MCF 10A (cell line): ENCODE measurements around the gene NELFCD. TPM values are rescaled to one million over a fixed set of nuclear protein-coding genes. Genes with fewer than 3 reads are reported as not detected.
"Not testable (repeated sequence)": the region's sequence is repeated elsewhere in the genome, so short reads cannot be mapped to it uniquely, and the experiment has no call there.

Experiments
- BruUV-seq: library from RNA; stranded (reverse); fragments of 400-500 nt; replicated peaks from 2 replicates; lab custom pipeline; 2021; lab: Mats Ljungman, UMichigan
- CTCF ChIA-PET: fragments of 300-600 bp; sonication (Branson Sonifier 250); formaldehyde crosslinking; extraction: SDS; loops from one replicate; lab custom pipeline; 2021; ENCODE audit warnings: antibody characterized with exemption, inconsistent platforms; lab: Yijun Ruan, JAX
- POLR2A ChIA-PET: fragments of 300-600, 350-650 bp; sonication (Branson Sonifier 250); formaldehyde crosslinking; extraction: SDS; loops from one replicate; lab custom pipeline; 2020; ENCODE audit warnings: antibody characterized with exemption, inconsistent platforms; lab: Yijun Ruan, JAX
- DNase-seq: peaks from one replicate; pipeline ENCODE4 v3.0.0-alpha.2; 2018; ENCODE audit not compliant: unreplicated experiment
- H3K27ac Mint-ChIP-seq: one replicate; pipeline ENCODE4 v1.8.0; 2022; ENCODE audit warnings: mild to moderate bottlenecking, low read depth, mixed read lengths; ENCODE audit not compliant: unreplicated experiment
- H3K27me3 Mint-ChIP-seq: one replicate; pipeline ENCODE4 v1.8.0; 2022; ENCODE audit warnings: mixed read lengths; ENCODE audit not compliant: insufficient read depth, unreplicated experiment
- H3K36me3 Mint-ChIP-seq: one replicate; pipeline ENCODE4 v1.8.0; 2022; ENCODE audit warnings: mild to moderate bottlenecking, moderate library complexity, mixed read lengths; ENCODE audit not compliant: insufficient read depth, unreplicated experiment
- H3K4me1 Mint-ChIP-seq: one replicate; pipeline ENCODE4 v1.8.0; 2022; ENCODE audit warnings: mixed read lengths; ENCODE audit not compliant: insufficient read depth, unreplicated experiment
- H3K4me3 Mint-ChIP-seq: one replicate; pipeline ENCODE4 v1.8.0; 2022; ENCODE audit warnings: mild to moderate bottlenecking, moderate library complexity, mixed read lengths; ENCODE audit not compliant: unreplicated experiment
- H3K9me3 Mint-ChIP-seq: one replicate; pipeline ENCODE4 v1.8.0; 2022; ENCODE audit warnings: mixed read lengths; ENCODE audit not compliant: unreplicated experiment
- intact Hi-C: fragments of 100-400 bp; cut with micrococcal nuclease; formaldehyde crosslinking; loops from 2 replicates; pipeline ENCODE4 v1.14.1; 2022
- total RNA-seq: library from RNA; stranded (reverse); gene quantifications from 2 replicates; pipeline ENCODE4 v1.2.3, GENCODE V29; 2022
- TF ChIP-seq, protein P1 (sequence below): fragments of 200-600 bp; IDR thresholded peaks from one replicate; pipeline ENCODE4 v1.8.0; 2022; ENCODE audit warnings: antibody characterized with exemption, mild to moderate bottlenecking; ENCODE audit not compliant: unreplicated experiment

NELFCD gene
- total RNA-seq, 1 experiment from 2014 or later: 79.8 TPM

DNA sequence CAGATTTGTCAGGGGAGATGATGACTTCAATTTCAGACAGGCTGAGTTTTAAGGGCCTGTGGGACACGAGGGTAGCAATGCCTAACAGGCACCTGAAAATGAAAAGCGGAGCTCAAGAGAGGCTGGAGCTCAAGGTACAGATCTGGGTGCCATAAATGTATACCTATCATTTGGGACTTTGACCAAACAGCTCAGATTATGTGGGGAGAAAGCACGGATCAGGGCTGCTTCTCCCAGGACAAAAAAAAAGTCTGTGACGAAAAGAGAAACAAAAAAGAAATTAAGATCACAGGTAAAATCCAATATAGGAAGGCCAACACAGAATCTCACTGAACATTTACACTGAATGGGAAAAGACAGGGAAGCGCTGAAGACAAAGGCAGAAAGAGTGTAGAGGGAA lies 59.6 kb downstream of the NELFCD start:
- intact Hi-C loops: no loop called here
- H3K36me3 Mint-ChIP-seq: peaks cover 48% of the 10 kb centered on the region
- peak overlapping the region; percentile 72 for H3K27ac Mint-ChIP-seq
- peaks cover 8% of the 10 kb centered on the region for H3K9me3 Mint-ChIP-seq
- no peak for DNase-seq
- TF ChIP-seq, protein P1, sequence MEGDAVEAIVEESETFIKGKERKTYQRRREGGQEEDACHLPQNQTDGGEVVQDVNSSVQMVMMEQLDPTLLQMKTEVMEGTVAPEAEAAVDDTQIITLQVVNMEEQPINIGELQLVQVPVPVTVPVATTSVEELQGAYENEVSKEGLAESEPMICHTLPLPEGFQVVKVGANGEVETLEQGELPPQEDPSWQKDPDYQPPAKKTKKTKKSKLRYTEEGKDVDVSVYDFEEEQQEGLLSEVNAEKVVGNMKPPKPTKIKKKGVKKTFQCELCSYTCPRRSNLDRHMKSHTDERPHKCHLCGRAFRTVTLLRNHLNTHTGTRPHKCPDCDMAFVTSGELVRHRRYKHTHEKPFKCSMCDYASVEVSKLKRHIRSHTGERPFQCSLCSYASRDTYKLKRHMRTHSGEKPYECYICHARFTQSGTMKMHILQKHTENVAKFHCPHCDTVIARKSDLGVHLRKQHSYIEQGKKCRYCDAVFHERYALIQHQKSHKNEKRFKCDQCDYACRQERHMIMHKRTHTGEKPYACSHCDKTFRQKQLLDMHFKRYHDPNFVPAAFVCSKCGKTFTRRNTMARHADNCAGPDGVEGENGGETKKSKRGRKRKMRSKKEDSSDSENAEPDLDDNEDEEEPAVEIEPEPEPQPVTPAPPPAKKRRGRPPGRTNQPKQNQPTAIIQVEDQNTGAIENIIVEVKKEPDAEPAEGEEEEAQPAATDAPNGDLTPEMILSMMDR: no peak
- POLR2A ChIA-PET: interaction anchor here (2.3 to 4.9 kb wide), 2 partner anchors 9 to 30 kb away, joined by 10 to 107 read pairs; partner anchors contain the start of gene ATP5F1E
- BruUV-seq: no TSS peak
- no peaks in the 10 kb centered on the region for H3K27me3 Mint-ChIP-seq
- H3K4me1 Mint-ChIP-seq: peaks cover 34% of the 10 kb centered on the region
- CTCF ChIA-PET: interaction anchor here (2.3 to 2.5 kb wide), 2 partner anchors 9 to 171 kb away, joined by 7 to 19 read pairs; partner anchors contain the start of gene ATP5F1E
- peak overlapping the region; percentile 86 for H3K4me3 Mint-ChIP-seq

DNA sequence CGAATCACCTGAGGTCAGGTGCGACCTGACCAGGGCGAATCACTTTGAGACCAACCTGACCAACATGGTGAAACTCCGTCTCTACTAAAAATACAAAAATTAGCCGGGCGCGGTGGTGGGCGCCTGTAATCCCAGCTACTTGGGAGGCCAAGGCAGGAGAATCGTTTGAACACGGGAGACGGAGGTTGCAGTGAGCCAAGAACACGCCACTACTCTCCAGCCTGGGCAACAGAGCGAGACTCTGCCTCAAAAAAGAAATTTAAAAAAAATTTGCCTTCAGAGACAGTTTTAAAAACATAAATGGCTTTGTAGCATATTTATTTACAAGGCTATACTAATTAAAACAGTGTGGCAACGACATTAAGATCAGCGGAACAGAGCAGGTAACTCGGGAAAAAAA lies 60.4 kb downstream of the NELFCD start:
- peaks cover 40% of the 10 kb centered on the region for H3K36me3 Mint-ChIP-seq
- intact Hi-C loops, DNase-seq, H3K9me3 Mint-ChIP-seq, H3K27me3 Mint-ChIP-seq, H3K27ac Mint-ChIP-seq: not testable (repeated sequence)
- ChIA-PET CTCF (interaction anchor here (0.6 to 2.5 kb wide), 3 partner anchors 10 to 1896 kb away, joined by 3 to 19 read pairs (median 7); partner anchors contain the start of gene ATP5F1E), POLR2A (interaction anchor here (0.9 to 4.9 kb wide), 8 partner anchors 10 to 653 kb away, joined by 3 to 107 read pairs (median 4); partner anchors contain the start of genes ATP5F1E, TUBB1 and VAPB)
- H3K4me1 Mint-ChIP-seq: peaks cover 34% of the 10 kb centered on the region
- BruUV-seq: TSS peak; percentile 26
- peak overlapping the region; percentile 86 for H3K4me3 Mint-ChIP-seq

DNA sequence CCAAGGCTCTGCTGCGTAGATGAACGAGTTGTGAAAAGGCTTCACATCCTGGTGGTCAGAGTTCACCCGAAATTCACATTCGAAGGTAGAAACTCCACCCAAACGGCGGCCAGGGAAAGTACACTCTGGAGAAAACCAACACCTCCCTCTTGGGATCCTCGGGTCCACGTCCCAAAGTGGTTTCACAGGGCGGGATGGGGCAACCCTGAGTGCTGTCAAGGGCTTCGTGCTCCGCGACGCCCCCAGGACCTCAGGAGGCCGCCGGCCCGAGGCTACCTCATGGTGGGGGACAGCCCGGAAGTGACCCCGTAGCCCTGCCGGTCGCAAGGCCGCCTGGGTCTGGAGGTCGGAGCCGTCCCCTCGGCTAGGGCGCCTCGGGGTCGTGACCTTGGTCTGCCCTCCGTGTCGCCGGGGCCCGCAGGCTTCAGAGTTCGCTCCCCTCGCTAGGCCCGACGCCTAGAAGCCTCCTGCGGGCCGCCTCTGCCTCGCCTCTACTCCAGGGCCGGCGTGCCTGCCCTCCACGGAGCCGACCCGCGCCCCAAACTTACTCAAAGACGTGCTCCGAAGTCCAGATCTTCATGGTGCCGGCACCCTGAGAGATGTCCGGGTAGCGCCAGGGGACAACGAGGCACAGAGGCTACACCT lies 61.2 kb downstream of the NELFCD start, which contains the start of gene PRELID3B:
Gene PRELID3B, minus strand, starts transcription at position 636 of the 645 bp plus-strand sequence. Its CDS starts 56 bp downstream, at position 580.
- peaks cover 34% of the 10 kb centered on the region for H3K4me1 Mint-ChIP-seq
- POLR2A ChIA-PET: interaction anchor here (0.9 to 4.9 kb wide), 13 partner anchors 11 to 654 kb away, joined by 3 to 107 read pairs (median 4); partner anchors contain the start of genes ATP5F1E, TUBB1 and VAPB
- TF ChIP-seq, protein P1: no peak
- BruUV-seq: no TSS peak
- intact Hi-C loops: no loop called here
- H3K4me3 Mint-ChIP-seq: peak within 1 kb of the TSS; percentile 86
- CTCF ChIA-PET: interaction anchor here (0.6 to 2.5 kb wide), 4 partner anchors 10 to 172 kb away, joined by 3 to 19 read pairs (median 6); partner anchors contain the start of gene ATP5F1E
- peaks cover 32% of the 10 kb centered on the region for H3K36me3 Mint-ChIP-seq
- H3K27ac Mint-ChIP-seq: peak within 1 kb of the TSS; percentile 90
- H3K9me3 Mint-ChIP-seq: peaks cover 8% of the 10 kb centered on the region
- no peaks in the 10 kb centered on the region for H3K27me3 Mint-ChIP-seq
- DNase-seq: peak; percentile 43

DNA sequence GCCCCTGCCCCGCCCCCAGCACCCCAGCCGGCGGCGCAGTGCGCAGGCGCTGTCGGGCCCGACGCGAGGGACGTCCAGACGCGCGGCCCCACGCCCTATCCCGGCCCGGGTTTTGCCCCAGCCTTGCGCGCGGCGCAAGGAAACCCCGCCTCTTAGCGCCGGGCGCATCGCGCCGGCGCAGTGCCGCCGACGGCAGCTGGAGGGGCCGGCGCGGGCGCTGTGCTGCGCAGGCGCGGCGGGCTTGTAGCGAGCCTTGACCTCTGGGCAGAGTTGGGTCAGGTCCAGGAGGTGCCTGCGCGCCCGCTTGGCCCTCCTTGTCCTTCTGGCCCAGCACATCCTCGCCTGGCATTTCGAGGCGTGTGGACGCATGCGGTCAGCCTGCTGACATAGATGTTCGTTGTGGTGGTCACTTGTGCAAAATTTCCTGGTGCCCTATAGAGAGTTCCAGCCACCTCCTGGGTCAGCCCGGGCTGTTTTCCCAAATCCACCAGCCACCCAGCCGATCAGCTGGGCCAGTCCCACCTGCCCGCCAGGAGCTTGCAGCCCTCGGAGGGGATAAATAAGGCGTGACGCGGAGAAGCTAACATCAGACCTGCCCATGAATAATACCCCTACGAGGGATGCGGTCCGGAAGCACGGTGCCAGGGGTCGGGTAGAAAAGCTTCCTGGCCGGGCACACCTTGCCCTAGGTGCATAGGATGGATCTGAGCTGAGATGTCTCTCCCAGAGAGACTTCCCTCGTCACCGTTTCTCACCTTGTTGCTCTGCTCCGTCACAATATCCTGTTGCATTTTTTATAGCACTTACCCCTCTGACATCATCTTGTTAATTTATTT lies 62.0 kb downstream of the NELFCD start:
- CTCF ChIA-PET: interaction anchor here (0.6 to 1.2 kb wide), 6 partner anchors 12 to 1452 kb away, joined by 3 to 6 read pairs (median 4); no protein-coding TSS in a partner anchor
- Mint-ChIP-seq H3K4me3 (peak overlapping the region; percentile 86), H3K36me3 (peaks cover 25% of the 10 kb centered on the region), H3K4me1 (peaks cover 39% of the 10 kb centered on the region), H3K27ac (peak overlapping the region; percentile 90), H3K9me3 (peaks cover 8% of the 10 kb centered on the region), H3K27me3 (no peaks in the 10 kb centered on the region)
- BruUV-seq: no TSS peak
- intact Hi-C loops: no loop called here
- DNase-seq: peak; percentile 93
- POLR2A ChIA-PET: interaction anchor here (0.7 to 4.9 kb wide), 13 partner anchors 11 to 385 kb away, joined by 3 to 107 read pairs (median 5); partner anchors contain the start of genes ATP5F1E and TUBB1
- TF ChIP-seq, protein P1: no peak
